IPS-11a (cell line): Measurements from ENCODE around the gene TMEM184A.
"Not testable (repeated sequence)": the region's sequence is repeated elsewhere in the genome, so short reads cannot be mapped to it uniquely, and the experiment has no call there.

Experiments
- H3K4me3 ChIP-seq: one replicate; pipeline ENCODE4 v1.5.1; 2013; ENCODE audit warnings: low read depth, low read length, control low read depth

The TMEM184A gene

DNA sequence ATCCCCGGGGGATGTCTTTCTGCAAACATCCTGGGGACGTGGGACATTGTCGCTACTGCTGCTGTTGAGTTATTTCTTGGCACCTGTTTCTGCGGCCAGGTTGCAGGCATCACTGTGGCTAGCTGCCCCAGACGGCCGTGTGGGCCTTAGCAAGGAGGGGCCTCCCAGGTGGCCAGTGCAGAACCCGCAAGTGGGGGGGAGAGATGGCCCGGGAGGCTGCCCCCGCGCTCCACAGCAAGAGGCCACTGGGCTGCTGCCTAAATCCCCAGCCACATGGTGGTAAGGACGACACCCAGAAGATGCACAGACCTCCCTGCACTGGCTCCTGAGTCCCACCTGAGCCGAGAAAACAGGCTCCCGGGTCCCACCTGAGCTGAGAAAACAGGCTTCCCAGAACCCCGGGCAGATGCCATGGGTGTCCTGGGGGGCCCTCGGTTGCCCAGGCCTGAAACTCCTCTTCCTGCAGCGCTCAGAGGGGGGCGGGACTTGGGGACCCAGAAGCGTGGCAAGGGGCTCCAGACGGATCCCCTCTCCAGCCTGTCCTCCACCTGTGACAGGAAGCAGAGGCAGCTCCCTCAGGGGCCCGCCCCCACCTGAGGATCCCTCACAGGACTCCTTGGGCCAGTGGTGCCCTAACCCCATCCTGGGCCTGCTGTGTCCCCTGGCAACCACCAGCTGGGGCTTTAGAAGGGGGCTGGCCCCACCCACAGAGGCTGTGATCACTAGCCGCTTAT, 26.5 kb downstream of the TMEM184A start:
- H3K4me3 ChIP-seq: no peak overlapping the region

DNA sequence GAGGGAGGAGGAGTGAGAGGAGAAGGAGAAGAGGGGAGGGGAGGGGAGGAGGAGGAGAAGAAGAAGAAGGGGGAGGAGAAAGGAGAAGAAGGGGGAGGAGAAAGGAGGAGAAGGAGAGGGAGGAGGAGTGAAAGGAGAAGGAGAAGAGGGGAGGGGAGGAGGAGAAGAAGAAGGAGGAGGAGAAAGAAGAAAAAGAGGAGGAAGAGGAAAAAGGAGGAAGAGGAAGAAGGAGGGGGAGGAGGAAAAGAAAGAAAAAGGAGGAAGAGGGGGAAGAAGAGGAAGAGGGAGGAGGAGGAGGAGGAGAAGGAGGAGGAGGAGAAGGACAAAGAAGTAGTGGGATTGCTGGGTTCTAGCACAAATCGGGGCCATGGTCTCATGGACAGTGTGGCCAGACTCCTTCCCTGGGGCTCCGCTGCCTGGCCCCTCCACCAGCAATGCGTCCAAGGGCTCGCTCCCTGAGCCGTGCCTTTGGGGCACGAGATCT, 29.7 kb downstream of the TMEM184A start:
- no peak overlapping the region for H3K4me3 ChIP-seq

DNA sequence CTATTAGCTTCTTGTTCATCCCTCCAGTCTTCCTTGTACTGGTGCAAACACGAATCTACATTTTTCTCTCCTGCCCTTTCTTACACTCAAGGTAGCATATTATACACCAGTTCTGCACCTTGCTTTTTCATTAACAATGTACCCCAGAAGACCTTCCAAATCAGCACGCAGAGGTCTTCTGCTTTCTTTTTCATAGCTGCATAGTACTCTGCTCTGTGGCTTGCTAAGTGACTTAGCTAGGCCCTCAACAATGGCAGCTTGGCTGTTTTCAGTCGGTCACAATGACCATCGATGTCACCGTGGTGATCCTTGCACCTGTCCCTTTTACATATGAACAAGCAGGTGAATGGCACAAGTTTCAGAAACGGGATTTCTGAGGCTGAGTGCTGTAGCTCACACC, 30.6 kb downstream of the TMEM184A start:
- no peak overlapping the region for H3K4me3 ChIP-seq

DNA sequence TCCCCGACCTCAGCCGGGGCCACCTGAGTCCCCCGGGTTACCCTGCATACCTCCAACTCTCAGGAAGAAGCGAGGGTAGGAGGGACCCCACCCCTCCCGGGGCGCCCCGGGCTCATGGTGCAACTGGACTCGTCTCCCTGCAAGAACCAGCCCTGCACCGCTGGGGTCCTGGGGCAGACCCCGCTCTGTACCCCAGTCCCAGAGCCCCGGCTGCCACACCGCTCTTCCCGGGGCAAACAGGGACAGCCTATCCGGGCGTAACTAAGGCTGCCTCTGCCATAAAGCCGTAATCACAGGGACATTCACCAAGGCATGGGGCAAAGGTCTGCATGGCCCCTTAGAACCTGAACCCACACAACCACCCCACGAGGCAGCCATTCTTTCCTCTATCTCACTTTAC, 32.2 kb downstream of the TMEM184A start:
- H3K4me3 ChIP-seq: no peak overlapping the region

DNA sequence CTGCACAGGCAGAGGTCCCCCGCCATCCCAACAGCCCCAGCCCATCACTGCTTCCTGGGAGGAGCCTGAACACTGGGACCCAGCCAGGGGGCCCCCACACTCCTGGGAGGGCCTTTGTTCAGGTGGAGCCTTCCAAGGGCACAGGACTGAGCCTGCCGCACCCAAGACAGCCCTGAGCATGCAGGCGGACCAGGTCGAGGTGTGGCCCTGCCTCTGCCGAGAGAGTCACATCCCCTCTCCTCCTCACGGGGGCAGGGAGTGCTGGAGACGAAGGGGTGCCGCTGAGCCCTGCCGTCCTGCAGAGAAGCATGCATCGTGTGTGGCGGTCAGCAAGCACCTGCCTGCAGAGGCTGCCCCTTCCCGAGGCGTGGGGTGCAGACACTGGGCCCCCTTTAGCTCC, 32.8 kb downstream of the TMEM184A start:
- H3K4me3 ChIP-seq: no peak overlapping the region

DNA sequence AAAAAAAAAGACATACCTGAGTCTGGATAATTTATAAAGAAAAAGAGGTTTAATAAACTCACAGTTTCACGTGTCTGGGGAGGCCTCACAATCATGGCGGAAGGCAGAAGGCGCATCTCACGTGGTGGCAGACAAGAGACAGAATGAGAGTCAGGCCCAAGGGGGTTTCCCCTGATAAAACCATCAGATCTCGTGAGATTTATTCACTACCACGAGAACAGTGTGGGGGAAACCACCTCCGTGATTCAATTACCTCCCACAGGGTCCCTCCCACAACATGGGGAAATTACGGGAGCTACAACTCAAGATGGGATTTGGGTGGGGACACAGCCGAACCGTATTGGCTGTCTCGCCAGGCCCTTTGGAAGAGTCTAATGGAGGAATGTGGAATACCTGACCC, 34.5 kb downstream of the TMEM184A start:
- H3K4me3 ChIP-seq: no peak overlapping the region

DNA sequence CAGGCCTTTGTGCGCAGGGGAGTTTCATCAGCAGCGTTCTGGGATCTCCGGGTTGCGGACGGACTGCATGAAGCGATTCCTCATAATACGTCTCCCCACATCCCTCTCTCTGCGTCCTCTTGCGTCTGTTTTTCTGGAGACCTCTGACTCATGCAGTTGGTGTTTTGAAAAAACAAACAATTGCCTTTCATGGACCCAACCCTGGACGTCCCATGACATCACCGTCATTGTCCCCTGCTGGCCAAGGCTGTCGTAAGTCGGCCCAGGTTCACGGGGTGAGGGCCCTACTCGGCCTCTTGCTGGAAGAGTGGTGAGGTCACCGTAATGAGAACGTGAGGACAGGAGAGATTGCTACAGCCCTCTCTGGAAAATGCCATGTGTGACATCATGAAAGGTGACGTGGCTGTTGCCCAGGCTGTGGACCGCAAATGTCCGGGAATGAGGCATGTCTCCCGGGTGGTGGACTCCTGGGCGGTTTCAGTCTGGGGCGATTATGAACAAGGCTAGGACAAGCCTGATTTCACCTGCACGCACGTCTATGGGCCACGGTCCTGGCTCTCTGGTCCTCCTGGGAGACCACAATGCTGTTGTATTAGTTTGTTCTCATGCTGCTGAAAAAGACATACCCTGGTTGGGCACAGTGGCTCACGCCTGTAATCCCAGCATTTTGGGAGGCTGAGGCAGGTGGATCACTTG, 35.3 kb downstream of the TMEM184A start:
- H3K4me3 ChIP-seq: no peak overlapping the region

DNA sequence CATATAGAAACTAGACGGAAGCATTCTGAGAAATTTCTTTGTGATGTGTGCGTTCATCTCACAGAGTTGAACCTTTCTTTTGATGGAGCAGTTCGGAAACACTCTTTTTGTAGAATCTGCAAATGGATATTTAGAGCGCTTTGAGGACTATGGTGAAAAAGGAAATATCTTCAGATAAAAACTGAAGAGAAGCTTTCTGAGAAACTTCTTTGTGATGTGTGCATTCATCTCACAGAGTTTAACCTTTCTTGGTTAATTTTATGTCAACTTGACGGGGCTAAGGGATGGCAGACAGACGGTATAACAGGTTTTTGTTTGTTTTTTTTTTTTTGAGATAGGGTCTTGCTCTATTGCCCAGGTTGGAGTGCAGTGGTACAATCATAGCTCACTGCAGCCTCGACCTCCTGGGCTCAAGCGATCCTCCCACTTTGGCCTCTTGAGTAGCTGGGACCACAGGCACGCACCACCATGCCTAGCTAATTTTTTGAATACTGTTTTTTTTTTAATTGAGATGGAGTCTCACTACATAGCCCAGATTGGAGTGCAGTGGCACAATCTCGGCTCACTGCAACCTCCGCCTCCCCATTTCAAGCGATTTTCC, 36.6 kb downstream of the TMEM184A start:
- not testable (repeated sequence) for H3K4me3 ChIP-seq

DNA sequence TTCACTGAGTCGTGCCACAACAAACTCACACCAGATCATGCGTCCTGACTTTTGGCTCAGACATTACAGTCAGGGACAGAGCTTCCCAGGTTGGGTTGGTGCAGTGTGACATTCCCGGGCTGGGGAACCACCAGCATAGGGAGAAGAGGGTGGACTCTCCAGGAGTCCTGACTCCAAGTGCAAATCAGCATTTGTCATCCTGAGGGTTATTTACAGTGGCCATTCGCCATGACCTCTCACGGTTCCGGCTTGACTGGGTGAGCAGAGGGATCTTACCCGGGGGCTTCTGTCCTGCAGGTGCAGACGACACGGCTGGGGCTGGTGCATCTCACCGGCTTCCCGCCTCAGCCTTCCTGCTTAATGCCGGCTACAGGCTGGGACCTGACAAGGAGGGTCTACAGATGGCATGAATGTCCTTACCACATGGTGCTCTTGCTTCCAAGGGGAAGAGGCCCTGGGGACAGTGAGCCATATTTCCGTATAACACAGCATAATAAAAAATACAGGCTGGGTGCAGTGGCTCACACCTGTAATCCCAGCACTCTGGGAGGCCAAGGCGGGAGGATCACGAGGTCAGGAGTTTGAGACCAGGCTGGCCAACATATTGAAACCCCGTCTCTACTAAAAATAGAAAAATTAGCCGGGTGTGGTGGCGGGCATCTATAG, 39.3 kb downstream of the TMEM184A start:
- no peak overlapping the region for H3K4me3 ChIP-seq

DNA sequence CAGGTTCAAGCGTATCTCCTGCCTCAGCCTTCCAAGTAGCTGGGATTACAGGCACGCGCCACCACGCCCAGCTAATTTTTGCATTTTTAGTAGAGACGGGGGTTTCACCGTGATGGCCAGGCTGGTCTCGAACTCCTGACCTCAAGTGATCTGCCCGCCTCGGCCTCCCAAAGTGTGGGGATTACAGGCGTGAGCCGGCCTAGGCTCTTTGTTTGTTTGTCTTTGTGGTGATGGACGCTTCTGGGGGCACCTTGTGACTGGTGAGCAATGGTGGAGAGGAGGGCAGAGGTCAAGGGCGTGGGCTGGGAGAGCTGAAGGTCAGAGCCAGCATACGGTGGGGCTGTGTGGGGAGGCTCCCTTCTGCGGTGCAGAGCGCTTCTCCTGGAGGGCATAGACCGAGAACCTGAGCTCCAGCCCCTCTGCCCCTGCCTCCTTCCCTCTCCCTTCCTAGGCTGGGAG, 40.5 kb downstream of the TMEM184A start:
- not testable (repeated sequence) for H3K4me3 ChIP-seq

DNA sequence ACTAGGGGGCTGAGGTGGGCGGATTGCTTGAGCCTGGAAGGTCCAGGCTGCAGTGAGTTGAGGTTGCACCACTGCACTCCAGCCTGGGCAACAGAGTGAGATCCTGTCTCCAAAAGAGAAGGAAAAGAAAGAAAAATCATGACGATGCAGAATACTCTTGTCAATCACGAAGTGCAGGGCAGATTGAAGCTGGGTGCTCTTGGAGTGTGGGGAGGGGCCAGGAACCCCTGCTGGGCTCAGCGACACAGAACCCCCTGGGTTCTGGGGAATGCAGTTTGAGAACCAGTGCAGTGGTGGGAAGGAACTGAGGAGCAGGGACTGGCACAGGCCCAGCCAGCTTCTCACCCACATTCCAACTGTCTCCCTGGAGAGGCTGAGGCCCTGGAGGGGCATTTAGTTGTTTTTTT, 41.0 kb downstream of the TMEM184A start:
- no peak overlapping the region for H3K4me3 ChIP-seq

DNA sequence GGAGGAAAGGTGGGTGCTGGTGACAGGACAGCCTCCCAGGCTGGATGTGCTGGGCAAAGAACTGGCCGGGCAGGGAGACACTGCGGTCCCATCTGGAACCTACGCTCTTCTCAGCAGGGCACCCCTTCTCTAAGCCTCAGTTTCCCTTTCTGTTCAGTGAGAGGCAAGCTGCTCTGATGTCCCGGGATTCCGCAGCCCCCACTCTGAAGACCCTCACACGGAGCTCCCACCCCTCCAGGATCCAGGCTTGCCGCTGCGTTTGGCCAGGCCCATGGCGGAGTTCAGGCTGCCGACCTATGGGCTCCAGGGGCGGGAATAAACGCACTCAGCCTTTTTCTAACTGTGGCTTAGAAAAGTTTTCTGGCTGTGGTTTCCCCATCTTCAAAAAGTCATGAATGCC, 41.6 kb downstream of the TMEM184A start:
- H3K4me3 ChIP-seq: no peak overlapping the region

DNA sequence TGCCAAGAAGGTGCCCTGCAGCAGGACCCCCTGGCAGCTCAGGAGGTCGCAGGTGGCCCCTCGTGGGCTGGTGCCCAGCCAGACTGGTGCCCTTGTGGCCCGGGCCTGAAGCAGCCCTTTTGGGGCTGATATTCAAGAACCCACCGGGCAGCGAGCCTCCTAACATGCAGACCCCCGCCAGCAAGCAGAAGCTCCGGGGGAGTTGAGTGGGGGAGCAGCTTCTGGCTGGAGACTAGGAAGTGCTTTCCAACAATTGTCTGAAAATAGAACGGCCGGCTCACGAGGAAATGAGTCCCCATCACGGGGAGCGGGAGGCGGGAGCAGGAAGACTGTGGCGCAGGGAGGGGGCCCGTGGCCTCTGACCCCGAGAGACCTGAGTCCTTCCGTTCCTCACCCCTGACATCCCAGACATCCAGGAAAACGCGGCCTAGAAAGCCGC, 42.3 kb downstream of the TMEM184A start:
- H3K4me3 ChIP-seq: no peak overlapping the region

DNA sequence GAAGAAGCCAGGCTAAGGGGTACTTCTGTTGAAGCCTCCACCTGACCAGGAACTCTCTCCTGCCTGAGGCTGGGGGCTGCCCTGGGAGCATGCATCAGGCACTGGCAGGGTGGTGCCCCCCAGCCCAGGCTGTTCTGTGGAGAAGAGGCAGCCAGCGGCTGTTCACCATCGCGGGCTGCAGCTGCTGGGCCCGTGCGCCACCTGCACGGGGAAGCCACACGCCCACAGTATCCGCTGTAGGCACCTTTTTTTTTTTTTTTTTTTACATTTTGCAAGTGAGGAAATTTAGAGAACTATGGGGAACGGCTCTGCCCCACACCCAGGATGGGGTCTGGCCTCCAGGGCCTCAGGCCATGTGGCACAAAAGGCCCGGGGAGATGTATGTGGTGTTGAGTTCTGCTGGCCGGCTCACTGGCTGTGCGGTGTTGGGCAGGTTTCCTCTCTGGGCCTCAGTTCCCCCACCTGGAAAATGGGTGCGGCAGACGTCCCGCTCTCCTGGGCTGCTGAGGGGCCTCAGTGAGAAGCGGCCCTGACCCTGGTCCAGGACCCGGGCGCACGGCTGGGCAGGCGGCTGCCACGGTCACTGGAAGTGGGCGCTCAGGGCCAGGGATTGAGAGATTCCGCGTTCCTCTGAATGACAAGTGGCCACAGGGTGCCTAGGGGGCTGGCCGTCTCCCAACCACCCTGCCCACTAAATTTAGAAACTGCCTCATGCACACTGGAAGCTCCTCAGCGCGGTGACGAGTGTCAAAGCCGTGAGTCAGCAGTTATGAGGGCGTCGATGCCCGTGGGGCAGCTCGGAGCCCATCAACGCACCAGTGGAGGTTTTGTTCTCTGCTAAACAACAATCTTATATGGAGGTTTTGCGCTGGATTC, 43.0 kb downstream of the TMEM184A start:
- no peak overlapping the region for H3K4me3 ChIP-seq

DNA sequence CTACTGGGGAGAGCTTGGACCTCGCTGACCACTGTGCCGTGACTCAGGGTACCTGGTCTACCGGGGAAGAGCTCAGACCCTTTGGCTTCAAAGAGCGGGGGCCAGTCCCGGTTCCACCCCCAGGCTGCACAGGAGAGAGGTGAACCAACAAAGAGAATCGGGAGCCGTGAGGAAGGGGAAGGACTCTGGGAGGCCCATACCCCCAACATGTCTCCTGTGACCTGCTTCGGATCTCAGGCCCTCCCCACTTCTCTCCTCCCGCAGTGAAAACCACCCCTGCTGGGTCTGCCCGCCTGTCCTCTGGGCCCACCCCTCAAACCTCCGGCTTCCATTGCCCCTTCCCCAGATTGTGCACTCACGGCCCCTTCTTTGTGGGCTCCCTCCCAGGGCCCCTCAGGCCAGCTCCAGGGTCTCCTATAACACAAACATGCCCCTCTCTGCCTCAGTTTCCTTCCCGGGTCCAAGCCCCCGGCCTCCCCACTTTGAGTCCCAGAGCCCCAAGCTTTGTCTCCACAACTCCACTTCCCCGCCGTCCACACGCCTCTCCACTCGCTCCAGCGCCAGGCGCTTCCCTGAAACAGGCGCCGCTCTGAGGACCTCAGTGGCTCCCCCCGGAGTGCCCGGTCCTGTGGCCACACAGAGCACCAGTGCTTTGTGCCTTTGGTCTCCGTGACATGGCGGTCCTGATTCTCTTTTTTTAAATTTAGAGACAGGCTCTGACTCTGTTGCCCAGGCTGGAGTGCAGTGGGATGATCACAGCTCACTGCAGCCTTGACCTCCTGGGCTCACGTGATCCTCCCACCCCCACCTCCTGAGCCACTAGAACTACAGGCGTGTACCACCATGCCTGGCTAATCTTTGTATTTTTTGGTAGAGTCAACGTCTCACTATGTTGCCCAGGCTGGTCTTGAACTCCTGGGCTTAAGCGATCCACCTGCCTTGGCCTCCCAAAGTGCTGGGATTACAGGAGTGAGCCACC, 44.3 kb downstream of the TMEM184A start:
- no peak overlapping the region for H3K4me3 ChIP-seq

DNA sequence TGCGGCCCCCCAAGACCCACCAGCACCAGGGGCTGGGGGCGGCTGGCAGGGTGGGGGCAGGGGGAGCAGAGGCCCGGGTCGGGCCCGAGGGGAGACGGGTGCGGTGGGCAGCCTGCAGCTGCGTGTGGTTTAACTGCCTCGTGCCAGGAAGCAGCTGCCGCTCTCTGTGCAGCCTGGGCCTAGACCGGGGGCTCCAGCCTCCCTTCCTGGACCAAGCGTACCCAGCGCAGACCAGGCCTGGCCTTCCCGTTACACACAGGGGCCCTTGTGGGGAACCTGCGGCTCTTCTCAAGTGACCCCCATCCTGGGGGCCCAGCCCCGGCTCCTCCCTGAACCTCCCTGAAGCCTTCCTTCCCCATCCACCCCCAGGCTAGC, 45.2 kb downstream of the TMEM184A start:
- H3K4me3 ChIP-seq: no peak overlapping the region

DNA sequence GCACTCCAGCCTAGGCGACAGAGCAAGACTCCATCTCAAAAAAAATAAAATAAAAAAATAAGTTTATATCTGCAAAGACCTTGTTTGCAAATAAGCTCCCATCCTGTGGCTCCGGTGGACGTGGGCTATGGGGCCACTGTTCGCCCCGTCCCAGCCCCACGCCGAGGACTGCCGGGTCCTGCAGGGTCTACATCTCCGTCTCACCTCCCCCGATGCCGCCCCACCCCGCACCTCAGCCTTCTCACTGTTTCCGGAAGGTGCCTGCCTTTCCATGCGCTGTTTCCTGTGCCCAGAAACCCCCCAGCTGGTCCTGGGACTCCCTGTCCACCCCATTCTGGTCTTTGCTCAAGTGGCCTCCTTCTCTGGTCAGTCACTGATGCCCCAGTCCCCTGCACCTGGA, 46.8 kb downstream of the TMEM184A start:
- no peak overlapping the region for H3K4me3 ChIP-seq

DNA sequence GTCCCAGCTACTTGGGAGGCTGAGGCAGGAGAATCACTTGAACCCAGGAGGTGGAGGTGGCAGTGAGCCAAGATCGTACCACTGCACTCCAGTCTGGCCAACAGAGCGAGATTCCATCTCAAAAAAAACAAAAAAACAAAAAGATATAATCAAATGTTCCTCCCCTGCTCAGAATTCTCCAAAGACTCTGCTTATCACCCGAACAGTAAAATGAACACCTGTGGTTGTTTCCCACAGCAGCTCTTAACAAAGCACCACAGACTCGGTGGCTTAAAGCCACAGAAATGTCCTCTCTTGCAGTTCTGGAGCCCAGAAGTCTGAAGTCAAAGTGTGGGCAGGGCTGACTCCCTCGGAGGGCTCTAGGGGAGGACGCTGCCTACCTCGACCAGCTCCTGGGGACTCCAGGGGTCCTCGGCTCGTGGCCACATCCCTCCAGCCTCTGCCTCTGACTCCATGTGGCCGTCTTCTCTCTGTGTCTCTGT, 47.7 kb downstream of the TMEM184A start:
- H3K4me3 ChIP-seq: no peak overlapping the region
